Epithelial cell of esophagus (primary cell): Measurements from ENCODE around the gene GPX2.

Source experiments
- DNase-seq: peaks from one replicate; pipeline ENCODE4 v3.0.0; 2010; ENCODE audit warnings: low read depth
- H3K4me3 ChIP-seq: 2 replicates; pipeline ENCODE4 v1.5.1; 2011; ENCODE audit warnings: mild to moderate bottlenecking, low read length, control low read depth
- CTCF ChIP-seq: IDR thresholded peaks from 2 replicates; pipeline ENCODE4 v1.5.1; 2011; ENCODE audit warnings: low read depth, mild to moderate bottlenecking, low read length, control low read depth, inconsistent platforms; ENCODE audit not compliant: insufficient read depth; ENCODE audit errors: missing control alignments

GPX2 gene

DNA sequence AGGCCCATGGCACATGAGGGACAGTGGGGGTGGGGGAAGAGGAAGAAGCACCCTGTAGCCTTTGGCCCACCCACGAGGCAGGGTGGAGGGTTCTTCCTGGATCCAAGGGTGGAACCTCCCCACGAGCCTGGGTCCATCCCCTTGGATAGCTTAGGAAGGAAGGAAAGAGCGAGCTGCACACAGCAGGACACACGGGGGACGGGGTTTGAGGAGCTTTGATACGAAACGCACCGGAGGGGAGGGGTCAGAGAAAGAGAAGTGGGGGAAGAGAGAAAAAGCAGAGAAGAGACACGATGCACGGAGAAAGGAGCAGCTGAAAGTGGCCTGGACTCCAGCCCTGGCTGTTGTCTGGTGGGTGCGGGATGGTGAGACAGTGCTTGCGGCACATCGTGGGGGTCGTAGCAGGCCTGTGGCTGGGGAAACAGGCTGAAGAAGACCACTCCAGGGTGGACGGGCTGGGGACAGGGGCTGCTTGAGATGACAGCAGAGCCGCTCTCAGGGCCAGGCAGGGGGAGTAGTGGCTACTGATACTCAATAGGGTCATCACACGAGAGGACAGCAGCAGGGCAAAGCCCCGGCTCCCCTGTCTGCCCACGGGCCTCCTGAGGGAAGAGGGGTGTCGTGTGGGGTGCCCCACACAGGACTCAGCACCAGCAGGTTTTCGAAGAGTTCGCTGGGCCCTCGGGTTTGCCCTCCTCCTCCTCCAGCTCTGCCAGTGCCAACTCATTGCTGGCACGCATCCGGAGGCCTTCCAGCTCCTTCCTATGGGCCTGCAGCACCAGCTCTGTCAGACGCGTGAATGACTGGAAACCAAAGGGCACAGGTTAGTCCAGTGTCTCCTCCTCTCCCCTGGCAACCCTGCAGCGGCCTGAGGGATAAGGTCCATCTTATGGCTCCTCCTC, 5.4 kb upstream of the GPX2 start:
- TF ChIP-seq CTCF = no peak
- no peak for DNase-seq
- no peak overlapping the region for H3K4me3 ChIP-seq

- DNase-seq = no peak
- no peak overlapping the region for H3K4me3 ChIP-seq
- TF ChIP-seq CTCF = no peak
These were observed 3.9 kb upstream of the GPX2 start for GRCh38 chr14:64946310-64947045.

GRCh38 chr14:64945431-64946178, 3.1 kb upstream of the GPX2 start:
- no peak overlapping the region for H3K4me3 ChIP-seq
- DNase-seq = no peak
- no peak for TF ChIP-seq CTCF

DNA sequence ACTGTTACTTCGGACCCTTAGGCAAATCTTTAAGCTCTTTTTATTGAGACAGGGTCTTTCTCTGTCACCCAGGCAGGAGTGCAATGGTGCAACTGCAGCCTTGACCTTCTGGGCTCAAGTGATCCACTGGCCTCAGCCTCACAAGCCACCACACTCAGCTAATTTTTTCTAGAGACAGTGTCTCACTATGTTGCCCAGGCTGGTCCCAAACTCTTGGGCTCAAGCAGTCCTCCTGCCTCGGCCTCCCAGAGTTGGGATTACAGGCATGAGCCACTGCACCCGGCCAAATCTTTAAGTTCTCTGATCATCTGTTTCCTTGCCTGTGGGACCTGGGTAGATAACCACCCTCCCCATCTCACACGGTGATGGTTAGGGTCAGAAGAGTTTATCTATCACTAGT, 2.3 kb upstream of the GPX2 start:
- TF ChIP-seq CTCF = no peak
- H3K4me3 ChIP-seq = no peak overlapping the region
- DNase-seq = no peak

GRCh38 chr14:64944041-64944440, 1.5 kb upstream of the GPX2 start:
- TF ChIP-seq CTCF = no peak
- H3K4me3 ChIP-seq = no peak overlapping the region
- DNase-seq = no peak

GRCh38 chr14:64943556-64943955, 1.0 kb upstream of the GPX2 start:
- no peak for TF ChIP-seq CTCF
- no peak overlapping the region for H3K4me3 ChIP-seq
- DNase-seq = no peak
